NCI-H128 (cell line): ENCODE results near the gene TLE6.
"Not testable (repeated sequence)": the region's sequence is repeated elsewhere in the genome, so short reads cannot be mapped to it uniquely, and the experiment has no call there.

ENCODE experiments used
- DNase-seq: peaks from one replicate; lab custom pipeline; 2025; ENCODE audit not compliant: unreplicated experiment; lab: John Stamatoyannopoulos, UW

TLE6 gene

GRCh38 chr19:2973229-2973628, 4.1 kb upstream of the TLE6 start:
- DNase-seq, result no peak

DNA sequence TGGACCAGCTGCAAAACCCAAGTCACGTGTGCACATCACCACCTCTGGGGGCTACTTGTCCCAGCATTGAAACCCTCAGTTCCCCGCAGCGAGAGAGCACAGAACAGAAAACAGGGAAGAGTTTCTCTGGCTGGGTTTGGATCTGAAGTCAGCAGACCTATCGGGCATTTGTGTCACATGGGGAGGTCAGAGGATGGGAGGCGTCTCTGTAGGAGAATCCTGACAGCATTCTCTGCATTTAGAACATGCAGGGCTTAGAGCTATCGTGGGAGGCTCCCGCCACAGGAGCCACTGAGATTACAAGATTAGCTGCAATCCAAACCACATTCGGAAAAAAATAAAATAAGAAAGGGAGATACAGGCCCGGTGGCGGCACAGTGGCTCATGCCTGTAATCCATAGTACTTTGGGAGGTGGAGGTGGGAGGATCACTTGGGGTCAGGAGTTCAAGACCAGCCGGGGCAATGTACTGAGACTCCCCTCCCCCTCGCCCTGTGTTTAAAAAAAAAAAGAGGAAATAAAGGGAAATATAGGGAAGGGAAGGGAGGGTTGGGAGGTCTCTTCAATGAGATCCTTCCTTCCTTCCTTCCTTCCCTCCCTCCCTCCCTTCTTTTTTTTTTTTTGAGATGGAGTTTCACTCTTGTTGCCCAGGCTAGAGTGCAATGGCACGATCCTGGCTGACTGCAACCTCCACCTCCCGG, 2.9 kb upstream of the TLE6 start:
- DNase-seq, result no peak

DNA sequence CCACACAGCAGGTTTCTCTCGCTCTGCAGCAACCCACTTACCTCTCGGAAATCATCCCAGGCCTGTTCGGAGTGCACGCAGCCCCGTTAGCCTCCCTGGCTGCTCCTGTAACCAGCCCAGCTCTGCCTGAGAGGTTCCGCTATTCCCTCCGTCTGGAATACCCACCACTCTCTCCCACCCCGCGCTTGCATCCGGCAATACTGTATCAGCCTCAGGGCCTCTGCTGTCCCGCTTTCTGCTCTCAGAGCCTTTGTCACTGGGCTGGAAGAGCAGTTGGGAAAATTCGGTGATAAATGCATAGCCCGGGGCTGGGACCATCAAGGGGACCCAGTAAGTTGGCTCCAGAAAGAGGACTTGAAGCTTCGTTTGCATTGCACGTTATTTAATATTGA, 759 bp upstream of the TLE6 start:
- no peak for DNase-seq

GRCh38 chr19:2977746-2978138, 378 bp downstream of the TLE6 start:
- no peak for DNase-seq

DNA sequence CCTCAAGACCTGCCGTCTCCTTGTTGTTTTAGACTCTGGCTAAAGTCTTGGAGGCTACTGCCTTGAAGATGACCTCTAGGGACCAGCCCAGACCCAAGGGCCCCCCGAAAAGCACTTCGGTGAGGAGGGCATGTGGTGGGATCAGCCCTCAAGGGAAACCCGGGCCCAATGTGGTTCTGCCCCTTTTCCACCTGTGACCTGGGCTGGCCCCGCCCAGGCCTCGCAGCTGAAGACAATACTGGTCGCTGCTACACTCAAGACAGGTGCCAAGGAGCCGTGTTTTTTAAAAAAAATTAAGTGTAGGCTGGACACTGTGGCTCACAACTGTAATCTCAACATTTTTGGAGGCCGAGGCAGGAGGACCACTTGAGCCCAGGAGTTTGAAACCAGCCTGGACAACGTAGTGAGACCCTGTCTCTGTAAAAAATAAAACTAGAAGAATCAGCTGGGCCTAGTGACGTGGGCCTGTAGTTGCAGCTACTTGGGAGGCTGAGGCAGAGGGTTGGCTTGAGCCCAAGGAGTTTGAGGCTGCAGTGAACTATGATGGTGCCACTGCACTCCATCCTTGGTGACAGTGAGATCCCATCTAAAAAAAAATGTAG, 903 bp downstream of the TLE6 start:
- no peak for DNase-seq

DNA sequence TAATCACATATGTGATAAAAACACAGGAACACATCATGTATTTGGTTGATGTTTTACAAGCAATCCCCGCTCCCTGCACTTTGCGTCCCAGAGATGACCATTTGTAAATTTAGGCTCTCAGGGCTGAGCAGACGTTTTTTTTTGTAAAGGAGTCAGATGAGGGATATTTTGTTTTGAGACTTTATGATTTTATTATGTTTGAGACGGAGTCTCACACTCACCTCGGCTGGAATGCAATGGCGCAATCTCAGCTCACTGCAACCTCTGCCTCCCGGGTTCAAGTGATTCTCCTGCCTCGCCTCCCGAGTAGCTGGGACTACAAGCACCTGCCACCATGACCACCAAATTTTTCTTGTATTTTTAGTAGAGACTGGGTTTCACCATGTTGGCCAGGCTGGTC, 1.4 kb downstream of the TLE6 start:
- DNase-seq, result no peak

GRCh38 chr19:2981898-2982297, 4.5 kb downstream of the TLE6 start:
- no peak for DNase-seq

- DNase-seq, result no peak
Observed at GRCh38 chr19:2982561-2982960, 5.2 kb downstream of the TLE6 start.

GRCh38 chr19:2982983-2983350, 5.6 kb downstream of the TLE6 start:
- DNase-seq, result peak; percentile 34

DNA sequence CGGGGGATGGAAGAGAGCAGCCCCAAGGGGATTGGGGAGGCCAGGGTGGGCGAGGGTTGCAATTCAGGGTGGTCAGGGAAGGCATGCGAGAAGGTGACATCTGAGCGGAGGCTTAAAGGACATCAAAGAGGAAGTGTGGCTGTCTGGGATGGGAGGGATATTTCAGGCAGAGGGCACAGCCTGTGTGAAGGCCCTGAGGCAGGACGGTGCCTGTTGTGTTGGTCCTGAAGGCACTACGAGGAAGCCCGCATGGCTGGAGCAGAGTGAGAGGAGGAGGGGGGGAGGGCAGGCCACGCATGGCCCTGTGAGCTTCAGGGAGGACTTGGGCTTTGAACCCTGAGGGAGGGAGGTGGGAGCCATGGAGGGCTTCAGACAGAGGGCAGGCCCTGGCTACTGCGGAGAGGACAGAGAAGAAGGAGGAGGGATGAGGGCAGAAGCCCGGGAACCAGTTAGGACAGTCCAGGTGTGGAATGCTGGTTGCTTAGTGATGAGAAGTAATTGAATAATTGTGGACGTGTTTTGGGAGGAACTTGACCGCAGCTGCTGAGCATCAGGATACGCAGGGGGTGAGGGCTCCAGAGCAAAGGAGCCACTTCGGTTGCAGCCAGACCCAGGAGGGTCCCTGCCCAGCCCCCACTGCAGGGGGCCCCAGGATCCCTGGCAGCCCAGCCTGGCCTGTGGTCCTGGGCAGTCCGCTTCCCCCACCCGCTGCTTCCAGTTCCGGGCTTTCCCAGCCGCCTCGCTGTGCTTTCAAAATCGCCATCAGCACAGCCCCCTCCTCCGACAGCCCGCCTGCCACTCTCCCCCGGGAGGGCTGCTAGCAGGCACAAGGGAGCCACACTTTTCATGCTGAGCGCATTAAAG, 6.2 kb downstream of the TLE6 start:
- DNase-seq, result peak; percentile 62

GRCh38 chr19:2984215-2984528, 6.8 kb downstream of the TLE6 start:
- DNase-seq, result no peak

GRCh38 chr19:2986951-2987524, 9.7 kb downstream of the TLE6 start:
- DNase-seq, result no peak

GRCh38 chr19:2987797-2988196, 10.4 kb downstream of the TLE6 start:
- DNase-seq, result no peak

DNA sequence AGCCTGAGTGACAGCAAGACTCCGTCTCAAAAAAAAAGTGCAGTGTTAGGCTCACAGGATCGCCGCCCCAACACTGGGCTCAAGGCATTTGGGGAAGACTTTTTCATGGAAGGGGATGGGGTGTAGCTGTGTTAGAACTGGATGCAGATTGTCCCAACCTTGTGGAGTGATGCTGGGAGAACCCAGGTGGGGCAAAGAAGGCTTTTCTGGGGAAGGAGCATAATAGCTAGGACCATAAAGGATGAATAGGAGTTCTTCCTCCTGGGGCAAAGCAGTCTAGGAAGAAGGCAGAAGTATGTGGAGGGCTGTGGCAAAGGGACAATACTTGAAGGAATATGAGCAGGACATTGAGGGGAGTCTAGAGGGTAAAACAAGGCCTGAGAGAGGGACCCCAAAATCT, 11.2 kb downstream of the TLE6 start:
- DNase-seq, result no peak

DNA sequence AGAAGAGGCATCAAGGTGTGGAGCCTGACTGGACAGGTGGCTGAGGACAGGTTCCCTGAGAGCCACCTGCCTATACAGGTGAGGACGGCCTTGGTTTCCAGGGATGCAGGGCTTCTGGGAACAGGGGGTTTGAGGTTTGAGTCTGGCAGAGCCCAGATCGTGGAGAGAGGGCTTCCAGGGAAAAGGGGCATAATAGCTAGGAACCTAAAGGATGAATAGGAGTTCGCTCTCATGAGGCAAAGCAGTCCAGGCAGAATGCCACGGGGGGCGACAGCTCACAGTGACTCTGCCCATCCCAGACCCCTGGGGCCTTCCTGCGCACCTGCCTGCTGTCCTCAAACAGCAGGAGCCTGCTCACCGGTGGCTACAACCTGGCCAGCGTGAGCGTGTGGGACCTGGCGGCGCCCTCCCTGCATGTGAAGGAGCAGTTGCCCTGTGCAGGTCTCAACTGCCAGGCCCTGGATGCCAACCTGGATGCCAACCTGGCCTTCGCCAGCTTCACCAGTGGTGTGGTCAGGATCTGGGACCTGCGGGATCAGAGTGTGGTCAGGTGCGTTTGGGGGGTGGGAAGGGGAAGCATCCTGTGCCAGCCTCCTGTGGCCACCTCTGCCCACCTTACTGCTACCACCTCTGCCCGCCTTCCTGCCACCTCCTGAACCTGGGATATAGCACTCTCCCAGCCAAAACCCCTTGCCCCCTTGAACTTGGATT, 12.0 kb downstream of the TLE6 start:
- no peak for DNase-seq

- DNase-seq, result not testable (repeated sequence)
Observed at GRCh38 chr19:2992333-2992732, 15.0 kb downstream of the TLE6 start.

GRCh38 chr19:2992958-2993357, 15.6 kb downstream of the TLE6 start:
- DNase-seq, result no peak

- DNase-seq, result no peak
Observed at GRCh38 chr19:2993579-2993978, 16.2 kb downstream of the TLE6 start.

DNA sequence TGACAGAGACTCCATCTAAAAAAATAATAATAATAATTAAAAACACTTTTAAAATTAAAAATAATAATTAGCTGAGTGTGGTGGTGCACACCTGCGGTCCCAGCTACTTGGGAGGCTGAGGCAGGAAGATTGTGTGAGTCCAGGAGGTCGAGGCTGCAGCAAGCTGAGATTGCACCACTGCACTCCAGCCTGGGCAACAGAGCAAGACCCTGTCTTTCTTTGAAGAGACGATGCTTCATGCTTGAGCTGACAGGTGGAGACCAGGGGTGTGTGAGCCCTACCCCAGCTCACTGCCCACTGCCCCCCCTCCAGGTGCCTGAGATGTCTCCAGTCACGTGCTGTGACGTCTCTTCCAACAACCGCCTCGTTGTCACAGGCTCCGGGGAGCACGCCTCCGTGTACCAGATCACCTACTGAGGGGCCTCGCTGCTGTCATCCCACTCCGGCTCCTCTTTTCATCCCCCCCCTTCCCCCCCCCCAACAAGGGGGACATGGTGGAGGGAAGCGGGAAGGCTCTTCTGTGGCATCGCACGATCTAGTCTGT, 17.3 kb downstream of the TLE6 start:
- DNase-seq, result no peak

DNA sequence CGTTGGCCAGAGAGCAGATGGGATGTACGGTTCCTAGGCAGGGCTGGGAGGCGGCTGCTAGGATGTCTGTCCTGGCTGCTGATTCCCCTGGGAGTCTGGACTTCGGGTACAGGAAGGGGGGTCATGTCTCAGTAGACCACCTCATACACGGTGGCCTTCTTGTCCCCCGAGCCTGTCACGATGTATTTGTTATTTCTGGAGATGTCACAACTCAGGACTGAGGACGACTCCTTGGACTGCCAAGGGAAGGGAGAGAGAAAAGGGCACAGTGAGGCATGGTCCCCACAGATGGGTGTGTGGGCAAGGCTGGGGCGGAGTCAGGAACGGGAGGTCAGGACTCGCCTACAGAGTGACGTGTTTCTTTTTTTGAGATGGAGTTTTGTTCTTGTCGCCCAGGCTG, 20.4 kb downstream of the TLE6 start:
- no peak for DNase-seq

- DNase-seq, result no peak
Observed at GRCh38 chr19:2998642-2999041, 21.3 kb downstream of the TLE6 start.
